Nephron progenitor cell (in vitro differentiated cells): ENCODE measurements around the gene DEPDC4.
"Not testable (repeated sequence)": the region's sequence is repeated elsewhere in the genome, so short reads cannot be mapped to it uniquely, and the experiment has no call there.

Experiments used
- DNase-seq: peaks from one replicate; pipeline ENCODE4 v3.0.0; 2021
- H3K27ac Mint-ChIP-seq: 2 replicates; pipeline ENCODE4 v1.8.0; 2021; ENCODE audit warnings: mild to moderate bottlenecking, moderate library complexity, mixed read lengths
- H3K27me3 Mint-ChIP-seq: 2 replicates; pipeline ENCODE4 v1.8.0; 2021; ENCODE audit warnings: mild to moderate bottlenecking, low read depth, mixed read lengths; ENCODE audit not compliant: poor library complexity
- H3K36me3 Mint-ChIP-seq: 2 replicates; pipeline ENCODE4 v1.8.0; 2021; ENCODE audit warnings: low read depth, mixed read lengths
- H3K4me1 Mint-ChIP-seq: 2 replicates; pipeline ENCODE4 v1.8.0; 2021; ENCODE audit warnings: mixed read lengths
- H3K4me3 Mint-ChIP-seq: 2 replicates; pipeline ENCODE4 v1.8.0; 2021; ENCODE audit warnings: mild to moderate bottlenecking, moderate library complexity, mixed read lengths
- H3K9me3 Mint-ChIP-seq: 2 replicates; pipeline ENCODE4 v1.8.0; 2021; ENCODE audit warnings: mild to moderate bottlenecking, moderate library complexity, mixed read lengths
- TF ChIP-seq, protein P1 (sequence below): fragments of 200-600 bp; sonication (generic); IDR thresholded peaks from 2 replicates; pipeline ENCODE4 v1.5.0; 2021; ENCODE audit warnings: antibody characterized with exemption

The DEPDC4 gene

DNA sequence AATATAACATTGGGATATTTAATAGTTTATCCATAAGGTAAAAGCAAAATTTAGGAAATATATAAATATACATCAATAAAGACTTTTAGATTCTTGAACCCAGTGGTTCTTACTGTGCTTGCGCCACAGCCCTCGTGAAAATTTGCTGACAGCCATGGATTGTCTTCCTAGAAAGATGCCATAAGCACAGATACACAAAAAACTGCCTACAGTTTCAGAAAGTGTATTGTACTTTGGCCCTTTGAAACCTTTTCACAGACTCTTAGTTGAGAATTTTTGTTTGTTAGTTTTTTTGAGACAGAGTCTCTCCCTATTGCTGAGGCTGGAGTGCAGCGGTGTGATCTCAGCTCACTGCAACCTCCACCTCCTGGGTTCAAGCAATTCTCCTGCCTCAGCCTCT lies 28.1 kb downstream of the DEPDC4 start:
- Mint-ChIP-seq H3K36me3 (peaks cover 12% of the 10 kb centered on the region), H3K4me1 (peaks cover 8% of the 10 kb centered on the region), H3K27me3 (no peaks in the 10 kb centered on the region), H3K27ac (no peak overlapping the region), H3K9me3 (peaks cover 9% of the 10 kb centered on the region), H3K4me3 (no peak overlapping the region)
- TF ChIP-seq, protein P1, sequence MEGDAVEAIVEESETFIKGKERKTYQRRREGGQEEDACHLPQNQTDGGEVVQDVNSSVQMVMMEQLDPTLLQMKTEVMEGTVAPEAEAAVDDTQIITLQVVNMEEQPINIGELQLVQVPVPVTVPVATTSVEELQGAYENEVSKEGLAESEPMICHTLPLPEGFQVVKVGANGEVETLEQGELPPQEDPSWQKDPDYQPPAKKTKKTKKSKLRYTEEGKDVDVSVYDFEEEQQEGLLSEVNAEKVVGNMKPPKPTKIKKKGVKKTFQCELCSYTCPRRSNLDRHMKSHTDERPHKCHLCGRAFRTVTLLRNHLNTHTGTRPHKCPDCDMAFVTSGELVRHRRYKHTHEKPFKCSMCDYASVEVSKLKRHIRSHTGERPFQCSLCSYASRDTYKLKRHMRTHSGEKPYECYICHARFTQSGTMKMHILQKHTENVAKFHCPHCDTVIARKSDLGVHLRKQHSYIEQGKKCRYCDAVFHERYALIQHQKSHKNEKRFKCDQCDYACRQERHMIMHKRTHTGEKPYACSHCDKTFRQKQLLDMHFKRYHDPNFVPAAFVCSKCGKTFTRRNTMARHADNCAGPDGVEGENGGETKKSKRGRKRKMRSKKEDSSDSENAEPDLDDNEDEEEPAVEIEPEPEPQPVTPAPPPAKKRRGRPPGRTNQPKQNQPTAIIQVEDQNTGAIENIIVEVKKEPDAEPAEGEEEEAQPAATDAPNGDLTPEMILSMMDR: no peak
- DNase-seq: no peak

DNA sequence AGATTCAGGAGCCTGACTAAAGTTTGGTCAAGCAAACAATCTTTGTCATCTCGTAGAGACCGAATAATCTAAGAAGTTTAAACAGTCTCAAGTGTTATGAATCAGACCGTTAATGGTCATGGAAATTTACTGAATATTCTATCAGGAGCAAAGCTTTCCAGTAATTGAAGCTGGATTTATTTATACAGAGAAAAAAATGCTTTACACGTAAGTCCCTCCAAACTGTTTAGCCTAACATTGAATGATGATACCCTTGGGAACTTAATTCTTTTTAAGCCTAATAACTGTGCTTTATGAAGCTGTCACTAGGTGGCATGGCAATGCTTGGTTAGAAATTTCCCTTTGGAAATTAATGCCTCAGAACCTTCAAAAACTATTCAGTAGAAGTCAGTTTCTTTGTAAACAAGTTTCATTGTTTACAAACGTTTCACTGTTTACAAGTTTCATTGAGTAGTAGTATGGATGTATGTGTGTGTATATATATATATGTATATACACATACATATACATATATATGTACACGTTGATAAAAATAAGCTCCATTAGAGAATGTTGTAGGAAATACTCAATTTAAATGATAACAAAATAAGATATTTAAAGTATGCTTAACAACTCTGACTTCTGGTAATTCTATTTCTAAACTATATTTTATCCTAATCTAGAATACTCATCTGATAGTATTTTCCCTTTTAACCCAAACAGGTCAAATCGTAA lies 32.1 kb downstream of the DEPDC4 start:
- H3K4me3 Mint-ChIP-seq: no peak overlapping the region
- no peak for DNase-seq
- peaks cover 12% of the 10 kb centered on the region for H3K36me3 Mint-ChIP-seq
- peak overlapping the region; percentile 94 for H3K27ac Mint-ChIP-seq
- H3K4me1 Mint-ChIP-seq: peaks cover 8% of the 10 kb centered on the region
- peaks cover 9% of the 10 kb centered on the region for H3K9me3 Mint-ChIP-seq
- H3K27me3 Mint-ChIP-seq: peaks cover 2% of the 10 kb centered on the region
- TF ChIP-seq, protein P1: peak; percentile 57

DNA sequence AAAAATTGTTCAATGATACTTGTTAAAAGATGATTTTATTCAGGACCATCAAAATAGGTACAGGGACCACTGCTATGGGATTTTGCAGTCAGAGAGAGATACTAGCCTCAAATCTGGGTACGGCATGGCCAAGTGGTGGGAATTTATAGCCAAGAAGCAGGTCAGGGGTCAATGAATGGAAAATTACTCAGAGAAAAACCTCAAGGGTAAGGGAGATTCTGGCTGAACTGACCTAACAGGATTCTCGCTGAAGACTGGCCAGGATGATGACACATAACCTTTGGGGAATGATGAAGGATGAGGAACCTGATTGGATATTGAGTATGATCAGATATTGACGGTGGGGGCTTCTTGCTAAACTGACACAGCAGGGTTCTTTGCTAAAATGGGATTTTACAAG lies 32.7 kb downstream of the DEPDC4 start:
- TF ChIP-seq, protein P1: no peak
- Mint-ChIP-seq H3K27me3 (peaks cover 2% of the 10 kb centered on the region), H3K36me3 (peaks cover 12% of the 10 kb centered on the region), H3K4me1 (peaks cover 8% of the 10 kb centered on the region), H3K27ac (peak overlapping the region; percentile 94), H3K4me3 (no peak overlapping the region), H3K9me3 (peaks cover 9% of the 10 kb centered on the region)
- DNase-seq: peak; percentile 4

DNA sequence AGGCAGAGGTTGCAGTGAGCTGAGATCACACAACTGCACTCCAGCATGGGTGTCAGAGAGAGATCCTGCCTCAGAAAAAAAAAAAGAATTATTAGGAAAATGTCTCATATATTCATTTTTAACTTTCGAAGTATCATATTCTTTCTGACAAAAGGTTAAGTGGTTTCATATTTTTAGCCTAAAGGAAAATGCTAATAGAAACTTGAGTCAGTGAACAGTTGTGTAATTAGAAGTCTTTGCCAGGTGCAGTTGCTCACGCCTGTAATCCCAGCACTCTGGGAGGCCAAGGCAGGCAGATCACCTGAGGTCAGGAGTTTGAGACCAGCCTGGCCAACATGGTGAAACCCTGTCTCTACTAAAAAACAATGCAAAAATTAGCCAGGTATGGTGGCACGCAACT lies 35.0 kb downstream of the DEPDC4 start:
- not testable (repeated sequence) for H3K27ac Mint-ChIP-seq, H3K27me3 Mint-ChIP-seq, DNase-seq, H3K9me3 Mint-ChIP-seq, H3K4me3 Mint-ChIP-seq, H3K4me1 Mint-ChIP-seq
- peaks cover 11% of the 10 kb centered on the region for H3K36me3 Mint-ChIP-seq

DNA sequence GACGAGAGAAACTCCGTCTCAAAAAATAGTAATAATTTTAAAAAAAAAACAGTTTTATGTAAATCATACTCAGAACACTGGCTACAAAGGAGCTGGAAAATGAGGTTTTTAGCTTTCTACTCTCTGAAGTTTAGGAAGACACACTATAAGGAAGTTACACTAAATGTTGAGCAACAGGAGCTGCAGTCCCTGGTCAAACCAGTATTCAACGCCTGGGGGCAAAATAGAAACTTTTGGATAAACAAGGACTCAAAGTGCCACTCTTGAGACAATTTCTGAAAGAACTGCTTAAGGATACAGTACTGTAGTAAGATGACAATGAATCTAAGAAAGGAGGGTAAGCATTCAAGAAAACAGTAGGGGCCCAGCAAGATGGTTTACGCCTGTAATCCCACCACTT lies 37.0 kb downstream of the DEPDC4 start:
- H3K9me3 Mint-ChIP-seq: no peaks in the 10 kb centered on the region
- H3K4me3 Mint-ChIP-seq: no peak overlapping the region
- no peak for DNase-seq

DNA sequence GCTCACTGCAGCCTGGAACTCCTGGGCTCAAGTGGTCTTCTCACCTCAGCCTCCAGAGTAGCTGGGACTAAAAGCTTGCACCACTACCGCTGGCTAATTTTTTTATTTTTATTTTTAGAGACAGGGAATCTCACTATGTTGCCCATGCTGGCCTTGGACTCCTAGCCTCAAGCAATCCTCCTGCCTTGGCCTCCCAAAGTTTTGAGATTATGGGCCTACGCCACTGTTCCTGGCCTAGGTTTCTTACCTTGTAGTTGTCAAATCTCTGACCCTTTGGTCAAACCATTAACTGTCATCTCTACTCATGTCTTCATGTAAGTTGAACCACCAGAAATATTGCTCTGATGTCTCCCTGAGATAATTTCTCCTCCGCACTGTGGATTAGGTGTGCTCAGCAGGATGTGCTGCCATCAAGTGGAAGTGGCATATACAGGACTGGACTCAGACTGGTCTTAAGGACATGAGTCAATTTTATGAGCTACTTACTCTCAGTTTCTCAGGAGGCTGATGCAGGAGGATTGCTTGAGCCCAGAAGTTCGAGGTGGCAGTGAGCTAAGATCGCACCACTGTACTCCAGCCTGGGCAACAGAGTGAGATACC lies 37.7 kb downstream of the DEPDC4 start:
- Mint-ChIP-seq H3K4me1 (peaks cover 3% of the 10 kb centered on the region), H3K9me3 (no peaks in the 10 kb centered on the region), H3K27me3 (peaks cover 2% of the 10 kb centered on the region), H3K4me3 (no peak overlapping the region), H3K27ac (no peak overlapping the region), H3K36me3 (peaks cover 14% of the 10 kb centered on the region)
- TF ChIP-seq, protein P1: no peak
- no peak for DNase-seq

More for the DNA sequence above, 37.0 kb downstream of the DEPDC4 start:
- TF ChIP-seq, protein P1: no peak
- H3K27ac Mint-ChIP-seq: no peak overlapping the region
- H3K4me1 Mint-ChIP-seq: peaks cover 8% of the 10 kb centered on the region
- peaks cover 2% of the 10 kb centered on the region for H3K27me3 Mint-ChIP-seq
- peaks cover 12% of the 10 kb centered on the region for H3K36me3 Mint-ChIP-seq
